GM18502 (cell line): Measurements from ENCODE around the gene FAM53C.
"Not testable (repeated sequence)": the region's sequence is repeated elsewhere in the genome, so short reads cannot be mapped to it uniquely, and the experiment has no call there.

ENCODE experiments used
- ATAC-seq: cut with Tn5 transposase; IDR thresholded peaks from one replicate; pipeline ENCODE4 v1.9.1; 2021; ENCODE audit warnings: mild to moderate bottlenecking; ENCODE audit not compliant: unreplicated experiment, poor library complexity

The FAM53C gene

GRCh38 chr5:138389332-138389731, 51.3 kb downstream of the FAM53C start:
- no peak for ATAC-seq

GRCh38 chr5:138389911-138390310, 51.8 kb downstream of the FAM53C start:
- ATAC-seq, result not testable (repeated sequence)

DNA sequence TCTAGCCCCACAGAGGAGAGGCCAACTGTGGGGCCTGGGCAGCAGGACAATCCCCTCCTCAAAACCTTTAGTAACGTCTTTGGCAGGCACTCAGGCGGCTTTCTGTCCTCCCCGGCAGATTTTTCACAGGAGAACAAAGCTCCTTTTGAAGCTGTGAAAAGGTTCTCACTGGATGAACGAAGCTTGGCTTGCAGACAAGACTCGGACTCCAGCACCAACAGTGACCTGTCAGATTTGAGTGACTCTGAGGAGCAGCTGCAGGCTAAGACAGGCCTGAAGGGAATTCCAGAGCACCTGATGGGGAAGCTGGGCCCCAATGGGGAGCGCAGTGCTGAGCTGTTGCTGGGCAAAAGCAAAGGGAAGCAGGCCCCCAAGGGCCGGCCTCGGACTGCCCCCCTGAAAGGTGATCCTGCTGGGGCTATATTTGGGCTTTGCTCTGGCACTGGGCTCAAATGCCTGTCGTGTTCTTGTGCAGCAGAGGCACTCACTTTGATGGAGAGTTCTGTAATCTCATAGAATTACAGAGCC, 53.9 kb downstream of the FAM53C start:
- no peak for ATAC-seq
